Left lung (tissue), 10 donors: ENCODE data around the gene NXN. TPM values are rescaled to one million over a fixed set of nuclear protein-coding genes. Genes with fewer than 3 reads are reported as not detected.

ENCODE experiments used
- ATAC-seq: fragments of 200-7000 bp; cut with Tn5 transposase; one replicate; pipeline ENCODE4 v1.9.1; 2020; ENCODE audit warnings: moderate library complexity
- DNase-seq, 4 donors: peaks; one replicate each; pipeline ENCODE4 v3.0.0-alpha.2; 2013 to 2020
- H3K27ac ChIP-seq, 2 donors: fragments of 200-600 bp; sonication (generic) in 1 of 2; one replicate each; pipeline versions ENCODE4 v1.5.0 to v1.8.0; 2020 to 2021
- H3K27me3 ChIP-seq, 2 donors: fragments of 200-600 bp; sonication (generic) in 1 of 2; one replicate each; pipeline versions ENCODE4 v1.5.0 to v1.8.0; 2020 to 2021
- H3K36me3 ChIP-seq, 2 donors: fragments of 200-600 bp; sonication (generic) in 1 of 2; one replicate each; pipeline versions ENCODE4 v1.5.0 to v1.8.0; 2020 to 2021
- H3K4me1 ChIP-seq, 2 donors: fragments of 200-600 bp; one replicate each; pipeline ENCODE4 v1.8.0; 2021
- H3K4me3 ChIP-seq, 2 donors: fragments of 200-600 bp; sonication (generic) in 1 of 2; one replicate each; pipeline versions ENCODE4 v1.5.0 to v1.8.0; 2020 to 2021; ENCODE audit warnings: mild to moderate bottlenecking in 1 of 2
- H3K9me3 ChIP-seq, 2 donors: fragments of 200-600 bp; sonication (generic) in 1 of 2; one replicate each; pipeline versions ENCODE4 v1.5.0 to v1.8.0; 2020 to 2021
- CTCF ChIP-seq, 2 donors: fragments of 200-600 bp; sonication (generic) in 1 of 2; IDR thresholded peaks; one replicate each; pipeline versions ENCODE4 v1.5.0 to v1.8.0; 2021; ENCODE audit warnings: antibody characterized with exemption in 2 of 2
- intact Hi-C, 2 donors: fragments of 100-400 bp; cut with DNase I; formaldehyde crosslinking; loops; one replicate each; pipeline versions ENCODE4 v1.11.2 to v1.14.2; 2022
- polyA plus RNA-seq, 6 donors: library from polyadenylated mRNA; unstranded; fragments of 120-200 nt; gene quantifications; one replicate each; pipeline ENCODE4 v1.2.1, GENCODE V29; 2013; ENCODE audit not compliant: insufficient read length in 6 of 6
- total RNA-seq, 2 donors: library from RNA; stranded (reverse); fragmentation: NEBNext Ultra II Directional; extraction: Animal tissue kit (Norgen Biotek cat#: 25700); gene quantifications; one replicate each; pipeline ENCODE4 v1.2.1, GENCODE V29; 2021
- donor health status: DM: no; HTN: yes; CAD: no.
- donor health status: DM: no; HTN: no; CAD: no.

The NXN gene
- total and polyA plus RNA-seq, 8 donors = 33.8 to 59.1 (median 55.1) TPM

GRCh38 chr17:1003972-1004768 lies 24.6 kb upstream of the NXN start:
- Histone ChIP-seq H3K27ac (peak overlapping the region; percentile 33 to 69), H3K9me3 (no peaks in the 10 kb centered on the region), H3K4me3 (no peak overlapping the region), H3K27me3 (no peaks in the 10 kb centered on the region), H3K36me3 (peaks cover 0 to 97% of the 10 kb centered on the region in 2 donors), H3K4me1 (peaks cover 26 to 66% of the 10 kb centered on the region in 2 donors)
- DNase-seq = no peak
- intact Hi-C loops = no loop called here
- ATAC-seq = no peak
- TF ChIP-seq CTCF (IDR thresholded peaks at IDR 0.05) = no peak

- peaks cover 0 to 93% of the 10 kb centered on the region in 2 donors for H3K36me3 ChIP-seq
- no peaks in the 10 kb centered on the region for H3K27me3 ChIP-seq
These were observed 24.0 kb upstream of the NXN start for GRCh38 chr17:1003633-1003971.

GRCh38 chr17:1002771-1003555 lies 23.4 kb upstream of the NXN start:
- peaks cover 0 to 87% of the 10 kb centered on the region in 2 donors for H3K36me3 ChIP-seq
- H3K4me1 ChIP-seq = peaks cover 32 to 78% of the 10 kb centered on the region in 2 donors
- DNase-seq = peak in 2 of 4 donors; percentile 52 to 64
- no peak overlapping the region for H3K4me3 ChIP-seq
- no peaks in the 10 kb centered on the region for H3K9me3 ChIP-seq
- no peaks in the 10 kb centered on the region for H3K27me3 ChIP-seq
- TF ChIP-seq CTCF (IDR thresholded peaks at IDR 0.05) = no peak
- peak overlapping the region; percentile 42 to 69 for H3K27ac ChIP-seq
- intact Hi-C loops = no loop called here
- no peak for ATAC-seq

More at GRCh38 chr17:1003633-1003971, 24.0 kb upstream of the NXN start:
- ATAC-seq (no peak), DNase-seq (no peak)
- Histone ChIP-seq H3K4me3 (no peak overlapping the region), H3K4me1 (peaks cover 27 to 72% of the 10 kb centered on the region in 2 donors), H3K27ac (peak overlapping the region; percentile 37 to 69), H3K9me3 (no peaks in the 10 kb centered on the region)
- no peak for TF ChIP-seq CTCF (IDR thresholded peaks at IDR 0.05)
- intact Hi-C loops = no loop called here

- Histone ChIP-seq H3K27me3 (no peaks in the 10 kb centered on the region), H3K27ac (peak overlapping the region; percentile 42 to 69), H3K36me3 (peaks cover 0 to 81% of the 10 kb centered on the region in 2 donors), H3K4me3 (no peak overlapping the region), H3K4me1 (peaks cover 37 to 84% of the 10 kb centered on the region in 2 donors), H3K9me3 (no peaks in the 10 kb centered on the region)
- ATAC-seq = no peak
- TF ChIP-seq CTCF (IDR thresholded peaks at IDR 0.05) = no peak
- intact Hi-C loops = no loop called here
- DNase-seq = no peak
These were observed 22.8 kb upstream of the NXN start for GRCh38 chr17:1002412-1002753.
